CD4-positive, alpha-beta T cell treated with Interleukin-15 for 4 hours (primary cell): ENCODE measurements around the gene FMN2.
"Not testable (repeated sequence)": the region's sequence is repeated elsewhere in the genome, so short reads cannot be mapped to it uniquely, and the experiment has no call there.

Source experiments
- DNase-seq: peaks from one replicate; pipeline ENCODE4 v3.0.0-alpha.2; 2020; ENCODE audit warnings: low spot score

Gene FMN2

DNA sequence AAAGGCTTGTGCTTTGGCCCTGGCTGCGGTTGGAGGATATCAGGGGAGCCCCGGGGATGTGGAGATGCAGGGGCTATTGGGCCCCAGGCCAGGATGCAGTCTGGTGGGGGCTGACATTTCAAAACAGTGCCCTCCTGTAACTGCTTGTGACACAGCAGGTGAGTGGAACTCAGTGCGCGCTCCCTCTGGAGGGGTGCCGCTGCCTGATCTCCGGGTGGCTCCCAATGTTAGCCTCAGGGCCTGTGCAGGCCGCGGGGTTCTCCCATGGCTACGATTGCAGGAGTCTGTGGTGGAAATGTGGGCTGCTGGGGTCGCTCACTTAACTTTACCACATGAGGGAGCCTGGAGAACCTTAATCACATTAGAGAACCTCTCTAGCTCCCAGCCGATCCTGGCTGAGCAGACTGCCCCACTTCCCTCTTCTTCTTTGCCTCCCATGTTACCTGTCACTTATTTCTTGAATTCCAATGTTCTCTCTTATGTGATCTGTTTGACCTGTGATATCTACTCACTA, 163.2 kb downstream of the FMN2 start:
- DNase-seq: no peak

DNA sequence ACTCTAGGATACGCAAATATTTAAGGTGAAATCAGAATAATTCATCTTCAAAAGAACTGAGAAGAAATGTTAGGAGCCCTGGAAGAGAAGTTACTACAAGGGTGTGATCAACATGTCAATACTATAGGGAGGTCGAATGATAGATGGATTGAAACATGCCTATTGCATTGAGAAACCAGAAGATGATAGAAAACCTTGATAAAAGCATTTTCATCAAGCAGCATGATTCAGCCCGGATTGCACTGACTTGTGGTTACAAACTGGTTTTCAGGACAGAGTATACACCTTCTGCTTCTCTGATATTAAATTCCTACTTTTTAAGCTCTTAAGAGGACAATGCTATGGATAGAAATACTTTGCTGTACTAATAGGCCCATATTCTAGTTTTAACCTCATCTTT, 164.2 kb downstream of the FMN2 start:
- no peak for DNase-seq

DNA sequence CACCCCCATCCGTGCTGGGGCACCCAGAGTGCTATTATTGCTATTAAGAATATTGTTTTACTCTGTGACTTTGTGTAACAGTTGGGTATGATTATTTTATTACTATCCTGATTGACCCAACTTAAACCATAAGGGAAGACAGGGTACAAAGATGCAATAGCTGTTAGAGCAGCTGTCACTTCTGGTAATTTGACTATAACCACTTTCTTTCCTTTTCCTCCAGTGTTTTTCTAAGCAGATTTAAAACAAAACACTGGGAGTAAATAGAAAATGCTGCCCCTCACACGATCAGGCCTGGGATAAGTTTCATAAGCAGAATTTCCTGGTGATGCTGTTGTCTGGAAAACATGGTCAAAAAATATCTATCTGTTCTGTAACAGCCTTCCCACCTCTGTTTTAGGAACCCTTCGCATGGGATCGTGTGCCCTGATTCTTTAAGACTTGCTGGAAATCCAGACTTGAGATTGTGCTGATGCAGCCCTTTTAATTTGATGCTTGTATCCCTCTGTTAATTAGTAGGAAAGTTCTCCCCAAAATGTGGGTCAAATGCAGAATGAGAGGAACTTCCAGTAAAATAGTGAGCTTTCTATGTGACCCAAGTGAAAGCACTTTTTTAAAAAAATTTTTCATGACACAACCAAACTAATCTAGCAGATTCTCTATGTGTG, 165.3 kb downstream of the FMN2 start:
- no peak for DNase-seq

DNA sequence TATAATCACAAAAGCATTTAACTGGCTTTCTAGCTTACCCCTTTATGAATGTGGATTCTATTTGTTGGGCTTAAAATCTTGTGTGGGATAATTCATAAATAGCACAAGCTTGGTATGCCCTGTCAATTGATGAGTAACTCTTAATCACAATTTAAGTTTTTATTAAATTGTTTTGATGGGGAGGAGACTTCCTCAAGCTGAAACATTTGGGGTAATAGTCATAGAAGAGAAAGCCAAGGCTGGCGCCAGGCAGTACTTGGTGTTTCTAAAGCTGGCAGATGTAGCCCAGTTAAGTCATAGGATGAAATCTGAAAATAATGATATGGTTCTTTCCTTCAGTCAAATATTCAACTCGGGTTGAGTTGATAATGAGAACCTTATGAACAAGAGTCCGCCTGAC, 167.2 kb downstream of the FMN2 start:
- no peak for DNase-seq

DNA sequence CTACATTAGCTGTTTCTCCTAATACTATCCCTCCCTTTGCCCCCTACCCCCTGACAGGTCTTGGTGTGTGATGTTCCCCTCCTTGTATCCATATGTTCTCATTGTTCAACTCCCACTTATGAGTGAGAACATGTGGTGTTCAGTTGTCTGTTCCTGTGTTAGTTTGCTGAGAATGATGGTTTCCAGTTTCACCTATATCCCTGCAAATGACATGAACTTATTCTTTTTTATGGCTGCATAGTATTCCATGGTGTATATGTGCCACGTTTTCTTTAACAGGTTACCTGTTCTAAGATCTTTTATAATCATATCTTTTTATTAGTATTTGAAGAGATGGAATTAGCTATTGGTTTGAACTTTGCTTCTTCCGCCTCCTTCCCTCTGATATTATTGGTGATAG, 172.8 kb downstream of the FMN2 start:
- not testable (repeated sequence) for DNase-seq

DNA sequence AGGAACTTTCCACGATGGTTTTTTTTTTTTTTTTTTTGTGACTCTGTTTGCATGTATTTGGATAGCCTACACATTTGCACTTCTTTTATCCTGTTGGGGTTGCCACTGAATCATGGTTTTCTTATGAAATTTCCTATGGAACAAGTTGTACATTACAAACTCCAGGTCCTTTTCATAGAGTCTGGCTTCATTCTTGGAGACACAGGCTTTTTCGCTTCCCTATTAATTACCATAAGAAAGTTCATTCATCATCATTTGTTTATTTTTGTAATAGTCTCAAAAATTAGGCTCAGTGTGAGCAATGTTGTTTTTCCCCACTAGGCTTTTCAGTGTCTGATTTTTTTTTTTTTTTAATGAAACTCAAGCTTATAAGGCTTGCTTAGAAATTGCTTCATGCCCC, 179.4 kb downstream of the FMN2 start:
- DNase-seq: no peak

DNA sequence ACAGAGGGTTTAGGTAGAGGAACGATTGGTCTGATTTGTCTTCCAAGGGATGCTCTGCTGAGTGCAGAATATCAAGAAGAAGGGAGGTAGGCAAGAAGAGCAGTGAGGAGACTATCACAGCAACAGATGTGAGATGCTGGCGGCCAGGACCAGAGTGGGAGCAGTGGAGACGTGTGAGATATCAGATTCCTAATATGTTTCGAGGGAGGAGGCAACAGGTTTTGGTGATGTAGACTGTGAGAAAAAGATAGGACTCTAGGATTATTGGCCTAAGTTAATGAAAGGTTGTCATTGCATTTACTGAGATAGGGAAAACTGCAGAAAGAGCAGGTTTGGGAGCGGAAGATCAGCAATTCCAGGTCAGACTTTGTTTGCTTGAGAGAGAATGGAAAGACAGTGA, 182.9 kb downstream of the FMN2 start:
- no peak for DNase-seq

DNA sequence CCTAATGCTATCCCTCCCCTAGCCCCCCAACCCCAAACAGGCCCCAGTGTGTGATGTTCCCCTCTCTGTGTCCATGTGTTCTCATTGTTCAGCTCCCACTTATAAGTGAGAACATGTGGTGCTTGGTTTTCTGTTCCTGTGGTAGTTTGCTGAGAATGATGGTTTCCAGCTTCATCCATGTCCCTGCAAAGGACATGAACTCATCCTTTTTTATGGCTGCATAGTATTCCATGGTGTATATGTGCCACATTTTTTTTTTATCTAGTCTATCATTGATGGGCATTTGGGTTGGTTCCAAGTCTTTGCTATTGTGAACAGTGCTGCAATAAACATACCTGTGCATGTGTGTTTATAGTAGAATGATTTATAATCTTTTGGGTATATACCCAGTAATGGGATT, 183.5 kb downstream of the FMN2 start:
- not testable (repeated sequence) for DNase-seq

DNA sequence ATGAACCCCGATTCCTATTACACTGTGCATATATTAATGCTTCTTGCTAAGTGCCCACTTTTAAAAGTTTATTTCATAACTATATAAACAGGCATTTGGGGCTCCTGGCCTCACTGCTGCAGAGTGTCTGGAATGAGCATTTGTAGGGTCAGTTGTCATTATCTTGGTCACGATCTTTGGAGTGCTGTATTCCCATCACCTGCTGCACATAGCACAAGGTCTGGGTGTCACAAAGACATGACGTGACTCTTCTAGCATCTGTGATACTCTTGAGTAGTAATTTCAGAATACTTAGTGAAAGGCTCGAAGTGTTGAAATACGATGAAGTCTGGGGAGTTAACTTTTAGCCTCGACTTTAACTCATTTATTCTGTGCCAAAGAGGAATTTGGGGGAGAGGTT, 186.4 kb downstream of the FMN2 start:
- DNase-seq: no peak

DNA sequence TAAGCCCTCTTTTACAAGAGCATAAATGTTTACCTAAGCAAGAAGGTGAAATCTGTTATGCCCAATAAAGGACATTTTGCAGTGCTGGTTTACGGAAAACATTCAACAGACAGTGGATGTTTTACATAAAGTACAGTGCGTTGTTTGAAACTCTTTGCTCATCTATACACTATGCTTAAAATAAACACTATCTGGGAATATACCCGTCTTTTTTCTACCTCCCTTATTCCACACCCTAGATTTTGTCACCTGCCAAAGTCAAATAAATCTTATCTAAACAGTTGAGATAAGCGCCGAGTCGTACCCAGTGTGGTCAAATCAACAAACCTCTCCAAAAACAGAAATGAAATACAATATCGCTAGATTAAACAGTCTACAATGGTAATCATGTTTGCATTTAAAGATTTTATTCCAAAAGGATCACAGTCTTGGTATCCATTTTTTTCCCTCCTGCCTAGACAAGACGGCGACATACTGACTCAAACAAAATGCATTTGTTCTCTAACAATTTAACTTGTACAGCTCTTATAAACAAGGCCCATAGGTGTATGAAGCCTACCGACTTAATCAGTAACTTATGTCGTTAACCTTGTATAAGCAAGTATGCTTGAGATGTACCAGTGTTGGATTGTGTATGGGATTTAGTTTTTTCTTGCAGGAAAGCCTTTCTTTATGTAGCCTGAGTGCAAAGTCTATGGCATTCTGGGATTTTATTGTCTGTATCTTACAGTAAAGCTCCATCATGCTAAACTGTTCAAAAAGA, 189.1 kb downstream of the FMN2 start:
- DNase-seq: no peak

DNA sequence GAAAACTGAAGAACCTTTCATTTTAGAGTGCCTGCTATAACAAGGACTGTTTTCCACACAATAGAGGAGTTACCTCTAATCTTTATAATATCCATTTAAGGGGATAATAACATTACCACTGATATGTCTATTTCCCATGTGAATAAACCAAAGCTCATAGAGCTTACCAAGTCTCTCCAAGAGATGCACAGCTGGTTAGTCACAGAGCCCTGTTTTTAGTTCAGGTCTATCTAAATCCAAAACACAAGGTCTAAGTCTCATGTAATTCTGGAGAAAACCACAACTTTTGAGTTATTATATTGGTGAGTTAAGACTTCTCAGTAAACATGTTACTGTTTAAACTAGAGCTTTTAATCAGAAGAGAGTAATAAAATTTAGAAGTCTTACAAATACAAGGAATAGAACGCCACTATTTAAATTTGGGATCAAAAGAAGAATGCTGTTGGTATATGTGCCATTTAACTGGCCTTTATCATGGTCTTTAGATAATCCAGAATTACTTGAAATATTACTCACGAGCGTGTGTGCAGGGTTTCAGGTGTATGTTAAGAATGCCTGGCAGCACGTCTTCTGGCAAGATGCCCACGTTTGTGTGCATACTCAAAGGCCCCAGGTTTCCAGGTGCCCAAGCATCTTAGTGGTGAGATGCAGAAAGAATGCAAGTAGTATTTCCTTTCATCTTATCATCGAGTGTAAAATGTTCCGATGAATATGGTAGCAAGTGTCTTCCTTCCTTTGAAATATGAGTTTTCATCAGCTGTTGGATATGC, 190.6 kb downstream of the FMN2 start:
- no peak for DNase-seq

DNA sequence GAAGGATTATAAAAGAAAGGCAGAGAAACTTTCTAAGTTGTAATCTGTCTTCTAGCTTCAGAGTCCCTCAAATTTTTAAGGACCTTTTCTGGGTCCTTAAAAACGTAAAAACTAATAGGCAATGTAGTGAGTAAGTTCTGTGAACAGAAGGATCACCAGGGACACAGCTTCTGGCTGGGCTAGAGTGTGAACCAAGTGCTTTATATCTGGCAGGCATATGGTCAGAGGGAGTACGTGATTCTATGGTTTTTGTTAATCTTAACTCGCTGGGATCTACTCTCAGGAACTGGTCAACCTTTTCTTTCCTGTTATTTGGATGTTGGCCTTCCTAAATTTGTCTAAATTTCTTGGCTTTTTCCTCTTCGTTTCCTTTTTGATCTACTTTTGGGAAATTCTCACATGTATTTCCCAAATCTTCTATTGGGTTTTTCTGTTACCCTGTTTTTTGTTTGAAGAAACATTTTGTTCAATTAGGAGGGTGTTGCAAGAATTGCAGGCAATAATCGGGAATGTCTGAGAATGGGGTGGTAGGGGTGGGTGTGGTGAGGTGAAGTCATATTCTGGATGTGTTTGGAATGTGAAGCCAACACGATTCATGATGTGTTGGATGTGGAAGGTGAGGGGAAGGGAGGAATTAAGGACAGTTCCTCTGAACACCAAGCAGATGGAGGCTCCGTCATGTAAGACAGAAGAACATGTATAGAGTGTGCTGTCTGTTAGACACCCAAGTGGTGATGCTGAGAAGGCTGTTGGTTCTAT, 193.2 kb downstream of the FMN2 start:
- DNase-seq: no peak

DNA sequence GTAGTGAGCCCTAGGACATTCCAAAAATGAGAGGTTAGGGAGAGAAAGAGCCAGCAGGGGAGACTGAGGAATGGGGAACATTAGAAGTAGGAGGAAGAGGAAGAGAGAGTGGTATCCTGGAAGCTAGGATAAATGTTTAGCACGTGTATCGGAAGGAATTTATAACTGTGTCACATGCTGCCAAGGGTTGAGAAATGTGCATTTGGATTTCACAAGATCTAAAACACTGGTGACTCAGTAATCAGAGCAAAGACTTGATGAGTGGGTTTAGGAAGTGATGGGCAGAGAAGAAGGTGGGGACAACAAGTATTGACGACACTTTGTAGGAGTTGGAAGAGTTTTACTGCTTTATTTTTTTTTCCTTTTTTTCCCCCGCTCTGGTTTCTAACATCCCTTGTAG, 193.9 kb downstream of the FMN2 start:
- no peak for DNase-seq

DNA sequence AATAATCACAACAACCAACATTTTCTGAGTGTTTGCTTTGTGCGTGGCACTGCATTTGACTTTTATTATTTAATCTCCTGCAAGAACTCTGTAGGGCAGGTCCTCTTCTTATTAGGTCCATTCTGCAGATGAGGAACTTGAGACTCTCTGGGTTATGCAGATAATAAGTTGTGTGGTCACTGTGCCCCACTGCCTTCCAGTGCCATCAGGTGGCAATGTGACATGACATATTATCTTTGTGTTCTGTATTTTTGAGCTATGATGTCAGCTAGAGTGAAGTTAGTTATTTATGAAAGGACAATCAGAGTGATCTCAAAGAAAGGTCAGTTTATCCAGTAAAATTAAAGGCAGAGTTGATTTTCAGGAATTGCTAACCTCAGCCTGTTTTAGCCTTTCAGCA, 196.0 kb downstream of the FMN2 start:
- no peak for DNase-seq

DNA sequence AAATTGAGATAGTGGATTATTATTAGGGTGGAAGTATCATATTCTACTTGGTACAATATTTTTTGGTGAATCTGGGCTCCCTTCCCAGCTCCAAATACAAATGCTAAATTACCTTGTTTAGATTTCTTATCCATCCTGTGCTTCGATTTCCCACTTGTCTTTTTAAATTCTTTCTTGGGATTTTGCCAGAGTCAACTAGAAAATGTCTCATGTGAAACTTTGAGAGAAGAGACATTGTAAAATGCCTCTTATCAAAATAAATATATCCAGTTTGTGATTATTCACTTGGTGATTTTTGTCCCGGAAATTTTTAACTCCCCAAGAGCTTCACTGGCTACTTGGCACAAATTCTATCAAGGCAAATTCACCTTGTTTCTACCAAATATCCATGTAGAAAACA, 202.0 kb downstream of the FMN2 start:
- DNase-seq: no peak

DNA sequence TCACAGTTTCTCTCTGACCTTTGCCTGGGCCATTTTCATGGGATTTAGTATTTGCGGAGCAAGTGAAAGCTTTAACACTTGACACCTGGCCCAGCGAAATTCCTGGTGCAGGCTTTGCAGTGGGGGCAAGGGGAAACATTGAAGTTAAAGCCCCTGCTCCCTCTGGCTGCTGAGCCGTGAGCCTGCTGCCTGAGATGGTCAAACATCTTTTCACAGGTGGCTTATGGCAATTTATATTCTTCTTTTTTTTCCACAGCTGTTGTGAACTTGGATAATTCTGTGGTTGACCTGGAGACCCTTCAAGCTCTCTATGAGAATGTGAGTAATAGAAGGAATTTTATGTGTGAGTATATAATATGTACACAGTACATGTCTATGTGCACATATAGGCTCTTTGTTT, 202.9 kb downstream of the FMN2 start:
- no peak for DNase-seq

DNA sequence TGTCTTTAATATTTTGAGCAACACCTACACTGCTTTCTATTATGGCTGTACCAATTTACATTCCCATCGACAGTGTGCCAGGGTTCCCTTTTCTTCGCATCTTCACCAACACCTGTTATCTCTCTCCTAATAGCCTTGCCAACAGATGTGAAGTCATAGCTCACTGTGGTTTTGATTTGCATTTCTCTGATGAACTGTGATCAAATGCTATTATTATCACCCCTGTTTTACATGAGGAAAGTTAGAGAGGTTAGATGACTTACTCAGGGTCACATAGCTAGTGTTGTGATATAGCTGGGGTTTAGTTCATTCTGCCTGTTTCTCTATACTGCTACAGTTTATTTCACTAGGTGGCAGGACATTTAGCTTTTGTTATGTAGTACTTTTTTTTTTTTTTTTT, 204.1 kb downstream of the FMN2 start:
- no peak for DNase-seq

DNA sequence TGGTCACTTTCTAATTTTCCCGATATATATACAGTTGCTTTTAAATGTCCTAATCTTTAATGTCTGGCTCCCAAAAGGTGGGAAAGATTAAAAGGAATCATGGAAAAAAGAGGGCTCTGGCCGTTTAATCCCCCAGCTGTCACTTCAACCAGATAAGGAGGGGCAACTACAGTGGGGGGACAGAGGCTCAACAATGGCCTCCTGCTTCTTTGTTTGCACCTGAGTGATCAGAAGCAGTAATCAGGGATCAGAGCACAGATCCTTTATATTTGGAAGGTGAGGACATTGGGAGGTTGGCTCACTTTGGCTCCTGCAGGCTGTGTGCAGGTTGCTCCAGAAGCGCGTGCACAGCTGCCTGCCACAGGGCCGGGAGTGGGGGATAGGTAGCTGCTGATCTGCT, 212.8 kb downstream of the FMN2 start:
- no peak for DNase-seq

DNA sequence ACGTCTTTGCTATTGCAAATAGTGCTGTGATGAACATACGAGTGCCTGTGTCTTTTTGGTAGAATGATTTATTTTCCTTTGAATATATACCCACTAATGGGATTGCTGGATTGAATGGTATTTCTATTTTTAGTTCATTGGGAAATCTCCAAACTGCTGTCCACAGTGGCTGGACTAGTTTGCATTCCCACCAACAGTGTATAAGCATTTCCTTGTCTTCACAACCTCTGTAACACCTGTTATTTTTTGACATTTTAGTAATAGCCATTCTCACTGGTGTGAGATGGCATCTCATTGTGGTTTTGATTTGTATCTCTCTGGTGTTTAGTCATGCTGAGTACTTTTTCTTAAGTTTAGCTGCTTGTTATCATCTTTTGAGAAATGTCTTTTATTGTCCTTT, 215.0 kb downstream of the FMN2 start:
- no peak for DNase-seq

DNA sequence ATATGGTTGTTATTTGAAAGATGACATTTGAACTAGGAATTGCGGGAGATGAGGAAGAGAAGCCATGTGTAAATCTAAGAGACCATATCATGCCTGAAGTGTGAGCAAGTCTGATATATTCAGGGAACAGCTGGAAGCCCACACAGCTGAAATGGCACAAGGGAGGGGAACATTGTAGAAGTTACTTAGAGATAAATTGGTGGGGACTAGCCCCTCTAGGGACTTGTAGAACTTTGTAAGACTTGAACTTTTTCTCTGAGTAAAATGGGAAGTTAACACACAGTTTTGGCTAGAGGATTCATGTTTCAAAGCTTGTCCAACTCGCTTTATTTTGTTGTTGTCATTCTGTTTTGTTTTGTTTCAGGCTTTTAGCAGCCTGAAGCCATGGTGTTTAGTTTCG, 216.4 kb downstream of the FMN2 start:
- no peak for DNase-seq

DNA sequence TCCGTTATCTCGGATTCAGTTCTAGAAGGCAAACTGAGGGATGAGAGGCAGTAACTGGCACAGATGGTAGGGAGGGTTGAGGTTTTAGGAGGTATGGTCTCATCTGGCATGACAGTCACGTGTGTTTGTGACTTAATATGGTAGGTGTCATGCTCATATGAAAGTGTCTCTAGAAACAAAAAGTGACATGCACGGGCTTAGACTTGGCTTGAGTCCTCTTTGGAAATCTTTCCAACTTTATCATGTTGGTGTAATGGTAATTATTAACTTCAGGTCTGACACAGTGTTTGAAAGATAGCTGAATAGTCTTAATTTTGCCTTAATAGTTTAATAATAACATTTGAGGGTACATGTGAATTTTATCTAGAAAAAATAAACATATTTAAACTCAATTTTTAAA, 218.1 kb downstream of the FMN2 start:
- no peak for DNase-seq

DNA sequence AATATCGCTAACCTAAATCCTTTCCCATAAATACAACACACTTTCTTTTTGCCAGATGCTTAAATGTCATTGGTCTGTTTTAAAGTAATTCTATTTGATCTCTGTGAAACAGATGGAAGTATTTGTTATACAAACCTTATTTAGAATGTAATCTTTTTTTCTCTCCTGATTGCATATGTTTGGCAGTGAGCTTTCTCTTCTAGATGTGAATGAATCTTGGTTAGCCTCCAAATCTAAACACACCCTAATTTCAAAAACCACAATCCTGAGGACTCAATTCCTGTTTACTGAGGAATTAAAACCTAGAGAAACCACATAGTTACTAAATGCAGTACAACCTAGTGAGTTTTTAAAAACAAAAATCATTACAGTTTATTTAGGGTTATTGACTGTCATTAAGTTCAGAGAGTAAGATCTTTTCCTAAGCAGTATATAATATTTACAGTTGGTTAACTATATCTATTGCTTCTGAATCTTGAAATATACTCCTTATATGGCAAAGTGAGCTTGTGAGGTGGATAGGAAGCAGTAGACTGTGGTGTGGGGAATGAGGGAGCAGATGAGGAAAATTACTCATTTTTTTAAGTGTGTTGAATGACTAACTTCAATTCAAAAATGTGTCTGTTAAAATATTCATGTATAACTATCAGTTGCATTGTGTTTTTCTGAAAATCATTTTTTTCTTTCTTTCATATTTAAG, 218.7 kb downstream of the FMN2 start:
- DNase-seq: no peak
